Vagina (tissue), 2 donors: ENCODE measurements around the gene CDH13.

ENCODE experiments used
- POLR2A ChIP-seq, 2 donors: fragments of 450-650 bp; IDR thresholded peaks; one replicate each; pipeline ENCODE4 v1.6.1; 2017; ENCODE audit warnings: antibody characterized with exemption in 2 of 2, mild to moderate bottlenecking in 2 of 2, moderate library complexity in 2 of 2
- POLR2AphosphoS5 ChIP-seq, 2 donors: sonication (generic); formaldehyde crosslinking; IDR thresholded peaks; one replicate each; pipeline ENCODE4 v1.9.0; 2017; ENCODE audit warnings: antibody characterized with exemption in 2 of 2, mild to moderate bottlenecking in 2 of 2, low read depth in 1 of 2; ENCODE audit not compliant: insufficient read depth in 1 of 2
- TF ChIP-seq, protein P1 (sequence below), 3 experiments: fragments of 450-650 bp in 2 of 3; fragments of 200-600 bp in 1 of 3; sonication (generic) in 1 of 3; IDR thresholded peaks; one replicate each; pipeline ENCODE4 v1.5.1; 2017 to 2019; ENCODE audit warnings: antibody characterized with exemption in 3 of 3, mild to moderate bottlenecking in 2 of 3, moderate library complexity in 2 of 3

DNA sequence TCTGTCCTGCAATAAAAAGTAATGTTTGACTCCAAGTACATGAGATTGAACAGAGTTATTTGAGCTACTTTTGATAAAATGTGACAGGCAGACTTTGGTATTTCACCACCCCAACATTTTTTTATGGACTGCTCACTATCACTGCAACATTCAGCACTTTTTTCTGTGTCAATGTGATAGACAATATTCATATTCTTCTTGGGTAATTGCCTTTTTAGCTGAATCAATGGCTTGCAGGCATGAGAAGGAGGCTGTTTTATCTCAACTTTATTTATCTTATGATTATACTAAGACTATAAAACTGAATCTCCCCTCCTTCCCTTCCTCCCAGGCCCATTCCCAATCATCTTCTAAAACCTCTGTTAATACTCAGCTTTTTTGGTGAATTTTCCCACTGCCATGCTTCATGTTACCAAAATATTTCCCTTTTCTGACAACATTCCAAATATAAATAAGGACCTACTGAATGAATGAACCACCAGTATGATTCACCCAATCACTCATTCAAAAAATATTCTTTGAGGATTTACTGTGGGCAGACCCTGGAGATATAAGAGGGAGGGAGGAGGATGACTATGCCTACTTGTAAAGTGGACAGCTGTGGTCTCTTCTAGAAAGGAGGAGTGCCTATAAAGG is 67.6 kb downstream of the CDH13 start:
- TF ChIP-seq, protein P1, sequence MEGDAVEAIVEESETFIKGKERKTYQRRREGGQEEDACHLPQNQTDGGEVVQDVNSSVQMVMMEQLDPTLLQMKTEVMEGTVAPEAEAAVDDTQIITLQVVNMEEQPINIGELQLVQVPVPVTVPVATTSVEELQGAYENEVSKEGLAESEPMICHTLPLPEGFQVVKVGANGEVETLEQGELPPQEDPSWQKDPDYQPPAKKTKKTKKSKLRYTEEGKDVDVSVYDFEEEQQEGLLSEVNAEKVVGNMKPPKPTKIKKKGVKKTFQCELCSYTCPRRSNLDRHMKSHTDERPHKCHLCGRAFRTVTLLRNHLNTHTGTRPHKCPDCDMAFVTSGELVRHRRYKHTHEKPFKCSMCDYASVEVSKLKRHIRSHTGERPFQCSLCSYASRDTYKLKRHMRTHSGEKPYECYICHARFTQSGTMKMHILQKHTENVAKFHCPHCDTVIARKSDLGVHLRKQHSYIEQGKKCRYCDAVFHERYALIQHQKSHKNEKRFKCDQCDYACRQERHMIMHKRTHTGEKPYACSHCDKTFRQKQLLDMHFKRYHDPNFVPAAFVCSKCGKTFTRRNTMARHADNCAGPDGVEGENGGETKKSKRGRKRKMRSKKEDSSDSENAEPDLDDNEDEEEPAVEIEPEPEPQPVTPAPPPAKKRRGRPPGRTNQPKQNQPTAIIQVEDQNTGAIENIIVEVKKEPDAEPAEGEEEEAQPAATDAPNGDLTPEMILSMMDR (IDR thresholded peaks at IDR 0.05) = no peak
- TF ChIP-seq POLR2A (IDR thresholded peaks at IDR 0.05) (no peak), POLR2AphosphoS5 (IDR thresholded peaks at IDR 0.05; ENCODE audit: insufficient read depth in 1 of 2, low read depth in 1 of 2) (no peak)
